GM12864 (cell line): Measurements from ENCODE around the gene ATXN1L.
"Not testable (repeated sequence)": the region's sequence is repeated elsewhere in the genome, so short reads cannot be mapped to it uniquely, and the experiment has no call there.

ENCODE experiments used
- DNase-seq: peaks from one replicate; pipeline ENCODE4 v3.0.0-alpha.2; 2011; ENCODE audit warnings: low read depth
- H3K4me3 ChIP-seq: 2 replicates; pipeline ENCODE4 v1.5.1; 2011; ENCODE audit warnings: mild to moderate bottlenecking, low read depth, low read length, control low read depth
- CTCF ChIP-seq: IDR thresholded peaks from 2 replicates; pipeline ENCODE4 v1.5.1; 2011; ENCODE audit warnings: low read depth, mild to moderate bottlenecking, moderate library complexity, low read length, control low read depth, inconsistent platforms; ENCODE audit errors: missing control alignments

The ATXN1L gene

DNA sequence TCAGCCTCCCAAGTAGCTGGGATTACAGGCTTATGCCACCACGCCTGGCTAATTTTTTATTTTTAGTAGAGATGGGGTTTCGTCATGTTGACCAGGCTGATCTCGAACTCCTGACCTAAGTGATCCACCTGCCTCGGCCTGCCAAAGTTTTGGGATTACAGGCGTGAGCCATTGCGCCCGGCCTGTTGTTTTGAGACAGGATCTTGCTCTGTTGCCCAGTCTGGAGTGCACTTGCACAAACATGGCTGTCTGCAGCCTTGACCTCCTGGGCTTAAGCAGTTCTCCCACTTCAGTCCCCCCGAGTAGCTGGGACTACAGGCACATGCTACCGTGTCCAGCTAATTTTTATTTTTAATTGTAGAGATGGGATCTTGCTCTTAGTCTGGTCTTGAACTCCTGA, 58.5 kb downstream of the ATXN1L start:
- TF ChIP-seq CTCF: no peak
- no peak overlapping the region for H3K4me3 ChIP-seq
- no peak for DNase-seq

DNA sequence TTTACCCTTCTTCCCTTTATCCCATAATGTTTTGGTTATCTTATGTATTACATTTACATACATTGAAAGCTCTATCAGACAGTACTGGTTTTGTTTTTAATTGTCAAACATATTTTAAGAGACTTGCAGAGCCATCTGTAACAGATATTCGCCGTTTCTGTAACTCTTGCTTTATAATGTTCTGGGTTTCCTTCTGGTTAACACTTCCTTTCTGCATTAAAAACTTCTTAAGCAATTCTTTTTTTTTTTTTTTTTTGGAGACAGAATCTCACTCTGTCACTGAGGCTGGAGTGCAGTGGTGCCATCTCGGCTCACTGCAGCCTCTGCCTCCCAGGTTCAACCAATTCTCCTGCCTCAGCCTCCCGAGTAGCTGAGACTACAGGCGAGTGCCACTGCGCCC, 60.0 kb downstream of the ATXN1L start:
- not testable (repeated sequence) for H3K4me3 ChIP-seq, DNase-seq
